ENCODE measurements around the gene BACH1. TPM values are rescaled to one million over a fixed set of nuclear protein-coding genes. Genes with fewer than 3 reads are reported as not detected.
A peak's percentile ranks its signal among the peaks of the same experiment; 100 is the strongest.

Gene BACH1
- total and polyA plus RNA-seq, 2 donors (not counting 1 experiment from before 2014, with no cell fraction given): 10.1 to 221 TPM

- Mint-ChIP-seq H3K4me3 (peak overlapping the region; percentile 76), H3K27ac (peak overlapping the region; percentile 72), H3K4me1 (peaks cover 66% of the 10 kb centered on the region), H3K9me3 (ENCODE audit: insufficient read depth) (peaks cover 2% of the 10 kb centered on the region), H3K27me3 (no peaks in the 10 kb centered on the region)
- Histone ChIP-seq H3K27ac (ENCODE audit: low read length in 2 of 2) (peak overlapping the region; percentile 38 to 89), H3K4me1 (ENCODE audit: control insufficient read depth in 2 of 2, insufficient read depth in 2 of 2, low read length in 2 of 2) (peaks cover 58 to 63% of the 10 kb centered on the region in 2 donors), H2AFZ (ENCODE audit: insufficient read depth, low read depth, low read length, poor library complexity, severe bottlenecking) (peak overlapping the region; percentile 74), H3K4me3 (ENCODE audit: control extremely low read depth in 1 of 5, extremely low read depth in 1 of 5, insufficient read depth in 1 of 5, low read depth in 2 of 5, low read length in 4 of 5) (peak overlapping the region in 4 of 5 experiments; percentile 39 to 91 (median 72)), H3K79me2 (ENCODE audit: control insufficient read depth, insufficient read depth, low read length) (peaks cover 36% of the 10 kb centered on the region), H4K20me1 (ENCODE audit: control insufficient read depth, insufficient read depth, low read length, poor library complexity, severe bottlenecking) (peaks cover 8% of the 10 kb centered on the region), H3K36me3 (replicated peaks in 1 of 2; ENCODE audit: control extremely low read depth in 1 of 2, control insufficient read depth in 1 of 2, extremely low read depth in 1 of 2, insufficient read depth in 2 of 2, low read length in 1 of 2) (no peaks in the 10 kb centered on the region), H3K4me2 (replicated peaks; ENCODE audit: low read depth, low read length, poor library complexity, severe bottlenecking) (peak overlapping the region; percentile 87), H3K9me3 (ENCODE audit: control extremely low read depth in 1 of 3, control insufficient read depth in 2 of 3, insufficient read depth in 1 of 3, low read length in 2 of 3) (peaks cover 0 to 13% (median 4%) of the 10 kb centered on the region in 3 donors), H3K27me3 (replicated peaks in 1 of 4; ENCODE audit: control extremely low read depth in 1 of 4, control insufficient read depth in 3 of 4, insufficient read depth in 4 of 4, low read length in 3 of 4) (no peaks in the 10 kb centered on the region), H3K9ac (ENCODE audit: low read length) (peak overlapping the region; percentile 86)
- 85% methylated on average over 23 of the region's 27 CpGs for WGBS (ENCODE audit: insufficient coverage)
- ChIA-PET POLR2A (interaction anchor here (1.3 to 1.9 kb wide), 2 partner anchors 64 to 101 kb away, joined by 3 to 5 read pairs; no protein-coding TSS in a partner anchor), CTCF (interaction anchor here (0.8 to 3.5 kb wide), 10 partner anchors 11 to 222 kb away, joined by 3 to 28 read pairs (median 4); no protein-coding TSS in a partner anchor)
- DNase-seq (peak; percentile 15), ATAC-seq (ENCODE audit: low read depth) (no peak)
- no peak for TF ChIP-seq EZH2 (IDR thresholded peaks at IDR 0.05; ENCODE audit: borderline replicate concordance, insufficient read depth, low read depth, low read length, poor library complexity, severe bottlenecking)
- TF ChIP-seq CTCF (IDR thresholded peaks at IDR 0.05): no peak
- intact Hi-C loops (cut with micrococcal nuclease): no loop called here
Observed at GRCh38 chr21:29297483-29298347, 1.0 kb upstream of the BACH1 start.

Measured in B cell (primary cell).